Limb (tissue), 2 donors: ENCODE data around the gene TSPAN17.
A peak's percentile ranks its signal among the peaks of the same experiment; 100 is the strongest.

Experiments
- DNase-seq, 2 donors: peaks; one replicate each; pipeline ENCODE4 v3.0.0-alpha.2; 2016; ENCODE audit errors: extremely low spot score in 2 of 2

TSPAN17 gene

GRCh38 chr5:176639981-176640380, 7.3 kb upstream of the TSPAN17 start:
- DNase-seq, result peak in 1 of 2 donors; percentile 48

DNA sequence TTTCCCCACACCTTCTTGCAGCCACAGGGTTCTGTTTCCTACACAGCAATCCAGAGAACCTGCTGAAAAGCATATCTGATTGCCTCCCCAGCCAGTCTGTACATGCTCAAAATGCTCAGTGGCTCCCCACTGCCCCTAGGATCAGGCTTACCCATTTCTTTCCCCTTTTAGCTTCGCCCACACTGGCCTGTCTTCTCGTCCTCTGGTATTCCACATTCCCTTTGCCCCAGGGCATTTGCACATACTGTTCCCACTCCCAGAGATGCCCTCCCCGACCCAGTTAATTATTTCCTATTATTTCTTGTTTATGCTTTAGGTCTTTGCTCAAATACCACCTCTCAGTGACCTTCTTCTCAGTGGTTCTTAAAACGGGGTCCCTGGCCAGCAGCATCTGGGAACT, 6.7 kb upstream of the TSPAN17 start:
- DNase-seq, result no peak

DNA sequence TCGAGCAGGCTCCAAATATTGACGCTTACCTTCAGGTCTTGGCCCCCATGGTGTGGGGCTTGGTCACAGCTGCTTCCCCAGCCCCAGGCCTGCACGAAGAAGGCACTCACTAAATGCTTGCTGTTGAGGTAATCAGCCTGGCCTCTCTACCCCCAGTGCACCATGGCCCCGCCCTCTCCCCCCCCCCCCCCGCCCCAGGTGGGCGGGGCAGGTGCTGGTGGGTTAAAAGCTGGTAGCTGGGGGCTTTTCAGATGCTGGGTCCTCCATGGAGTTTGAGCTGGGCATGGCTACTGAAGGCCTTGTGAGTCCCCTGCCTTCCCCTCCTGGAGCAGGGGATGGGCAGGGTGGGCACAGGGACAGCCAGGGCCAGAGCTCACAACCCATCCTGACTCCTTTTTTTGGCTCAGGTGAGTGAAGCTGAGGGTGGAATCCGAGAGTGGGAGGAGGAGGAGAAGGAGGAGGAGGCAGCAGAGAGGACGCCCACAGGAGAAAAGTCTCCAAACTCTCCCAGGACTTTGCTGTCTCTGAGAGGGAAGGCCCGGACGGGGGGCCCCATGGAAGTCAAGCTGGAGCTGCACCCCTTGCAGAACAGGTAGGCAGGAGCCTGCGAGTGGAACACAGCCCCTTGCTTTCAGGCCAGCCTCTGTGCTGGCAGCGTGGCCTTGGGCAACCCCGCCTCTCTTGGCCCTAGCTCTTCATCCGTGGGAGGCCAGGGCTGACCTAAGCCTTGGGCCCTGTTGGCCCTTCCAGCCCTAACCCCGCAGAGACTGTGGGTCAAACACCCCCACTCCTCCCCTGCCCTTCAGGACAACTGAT, 4.4 kb upstream of the TSPAN17 start:
- DNase-seq, result no peak

- no peak for DNase-seq
These were observed 3.6 kb upstream of the TSPAN17 start for GRCh38 chr5:176643491-176644219.

- DNase-seq, result no peak
These were observed 3.0 kb upstream of the TSPAN17 start for GRCh38 chr5:176644294-176644693.

GRCh38 chr5:176644878-176645670, 2.2 kb upstream of the TSPAN17 start:
- DNase-seq, result no peak

GRCh38 chr5:176646049-176646706, 1.1 kb upstream of the TSPAN17 start:
- no peak for DNase-seq

GRCh38 chr5:176646707-176647029, 616 bp upstream of the TSPAN17 start:
- DNase-seq, result no peak

DNA sequence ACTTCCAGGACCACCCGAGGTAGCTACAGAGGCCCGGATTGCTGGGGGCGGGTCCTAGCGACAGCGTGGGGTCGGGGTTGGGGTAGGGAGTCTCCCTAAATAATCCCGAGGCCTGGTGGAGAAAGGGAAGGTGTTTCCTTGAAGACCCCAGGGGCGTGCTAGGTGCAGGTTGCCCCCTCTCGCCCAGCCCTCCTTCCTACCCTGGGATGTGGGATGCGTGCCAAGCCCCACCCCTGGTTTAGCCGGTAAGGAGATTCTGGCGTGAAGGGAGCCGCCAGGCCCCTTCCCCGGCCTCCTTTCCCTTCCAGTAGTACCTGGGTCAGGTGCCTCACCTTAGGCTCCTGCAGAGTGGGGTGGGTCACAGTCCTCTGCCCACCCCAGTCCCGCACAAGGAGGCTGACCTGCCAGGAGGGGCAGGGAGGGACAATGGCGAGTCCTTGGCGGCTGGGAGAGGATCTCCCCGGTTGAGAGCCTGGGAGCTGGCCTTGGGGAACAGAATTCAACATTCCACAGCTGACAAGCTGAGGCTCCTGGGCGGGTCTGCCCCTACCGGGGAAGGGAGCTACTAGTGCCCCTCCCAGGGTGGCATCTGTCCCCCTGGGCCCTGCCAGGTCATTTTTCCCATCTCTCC, 674 bp downstream of the TSPAN17 start:
- DNase-seq, result peak in 1 of 2 donors; percentile 80

GRCh38 chr5:176648474-176649194, 1.4 kb downstream of the TSPAN17 start:
- DNase-seq, result no peak

- DNase-seq, result no peak
These were observed 3.1 kb downstream of the TSPAN17 start for GRCh38 chr5:176650354-176650884.

GRCh38 chr5:176651472-176651980, 4.2 kb downstream of the TSPAN17 start:
- no peak for DNase-seq

- no peak for DNase-seq
These were observed 4.9 kb downstream of the TSPAN17 start for GRCh38 chr5:176652136-176652535.

DNA sequence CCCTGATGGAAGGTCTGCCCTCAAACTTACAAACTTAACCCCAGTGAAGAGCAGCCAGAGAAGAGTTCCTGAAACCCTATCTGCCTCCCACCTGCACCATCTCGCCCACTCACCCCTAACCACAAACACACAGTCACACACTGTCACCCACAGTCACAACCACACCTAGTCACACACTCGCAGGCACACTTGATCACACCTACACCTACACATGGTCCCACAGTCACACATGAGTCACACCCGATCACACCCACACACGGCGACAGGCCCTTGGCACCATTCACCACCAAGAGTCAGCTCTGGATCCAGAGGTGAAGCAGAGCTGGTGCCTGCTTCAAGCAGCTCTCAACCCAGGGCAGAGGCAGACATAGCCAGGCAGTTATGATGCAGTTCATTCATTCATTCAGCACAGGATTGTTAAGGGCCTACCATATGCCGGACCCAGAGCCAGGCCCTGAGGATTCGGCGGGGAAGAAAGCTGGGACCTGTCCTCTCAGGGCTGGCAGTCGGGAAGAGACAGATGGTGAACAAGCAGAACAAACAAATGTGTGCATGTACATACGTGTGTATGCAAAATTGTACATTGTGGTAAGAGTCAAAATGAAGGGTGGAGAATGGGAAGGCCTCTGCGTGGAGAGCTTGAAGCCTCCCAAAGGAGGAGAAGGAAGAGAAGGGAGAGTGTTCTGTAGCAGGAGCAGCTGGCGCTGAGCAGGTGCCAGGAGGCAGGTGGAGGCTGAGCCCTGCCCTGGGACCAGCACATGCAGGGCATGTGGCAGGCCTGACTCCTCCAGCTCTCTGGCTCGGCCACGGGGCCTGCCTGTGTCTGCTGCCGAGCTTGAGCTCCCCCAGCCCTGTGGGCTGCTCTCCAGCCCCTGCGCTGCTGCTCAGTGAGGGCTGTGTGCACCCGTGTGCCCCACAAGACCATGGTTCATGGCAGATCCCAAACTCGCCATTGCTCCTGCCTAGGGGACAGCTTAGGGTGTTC, 6.4 kb downstream of the TSPAN17 start:
- DNase-seq, result no peak

- no peak for DNase-seq
These were observed 7.6 kb downstream of the TSPAN17 start for GRCh38 chr5:176654856-176655255.

DNA sequence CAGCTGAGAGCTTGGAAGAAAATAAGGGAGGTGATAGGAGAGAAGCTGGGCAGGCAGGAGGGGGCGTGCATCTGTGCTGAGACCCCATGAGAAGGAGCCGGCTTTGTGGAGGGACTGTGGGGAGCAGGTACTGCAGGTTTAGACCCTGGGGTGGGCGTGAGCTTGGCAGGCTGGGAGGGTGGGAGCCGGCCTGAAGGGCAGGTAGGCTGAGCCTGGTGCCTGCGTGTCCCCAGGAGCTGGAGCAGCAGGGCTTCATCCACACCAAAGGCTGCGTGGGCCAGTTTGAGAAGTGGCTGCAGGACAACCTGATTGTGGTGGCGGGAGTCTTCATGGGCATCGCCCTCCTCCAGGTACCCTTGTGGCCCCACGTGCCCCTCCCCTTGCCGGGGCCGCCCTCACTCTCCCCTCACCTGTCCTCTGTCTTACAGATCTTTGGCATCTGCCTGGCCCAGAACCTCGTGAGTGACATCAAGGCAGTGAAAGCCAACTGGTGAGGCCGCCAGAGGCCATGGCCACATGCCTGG, 9.2 kb downstream of the TSPAN17 start:
- no peak for DNase-seq

DNA sequence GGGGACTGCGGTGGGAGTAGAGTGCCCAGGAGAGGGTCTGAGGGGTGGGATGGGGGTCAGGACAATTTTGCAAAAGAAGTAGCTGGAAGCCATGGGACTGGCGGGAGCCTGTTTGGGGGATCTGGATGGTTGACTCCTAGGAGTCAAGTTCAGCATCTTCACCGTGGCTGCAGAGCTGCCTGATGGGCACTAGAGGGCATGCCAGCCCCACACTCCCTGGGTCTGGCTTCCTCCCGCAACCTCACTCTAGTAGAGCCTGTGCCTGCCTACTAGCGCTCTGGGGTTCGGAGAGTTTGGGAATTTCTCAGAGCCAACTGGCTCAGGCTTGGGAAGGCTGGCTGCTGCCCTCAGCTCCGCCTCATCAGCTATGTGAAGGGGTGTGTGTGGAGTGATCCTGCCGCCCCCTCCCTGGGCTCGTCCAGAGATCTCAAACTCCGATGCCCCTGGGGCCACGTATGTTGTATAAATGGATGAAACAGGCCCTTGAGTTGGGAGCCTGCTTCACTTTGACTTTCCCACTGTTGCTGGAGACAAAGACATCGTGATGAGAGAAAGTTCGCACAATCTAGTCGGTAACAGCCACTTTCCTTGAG, 10.8 kb downstream of the TSPAN17 start:
- peak; percentile 81 to 82 for DNase-seq
